AG09319 (cell line): ENCODE measurements around the gene HIPK4.

ENCODE experiments used
- DNase-seq: peaks from one replicate; pipeline ENCODE4 v3.0.0-alpha.2; 2010; ENCODE audit warnings: low read depth; ENCODE audit errors: extremely low read depth
- TF ChIP-seq, protein P1 (sequence below): IDR thresholded peaks from 2 replicates; pipeline ENCODE4 v1.5.1; 2011; ENCODE audit warnings: low read depth, mild to moderate bottlenecking, inconsistent platforms, low read length, moderate library complexity

The HIPK4 gene

DNA sequence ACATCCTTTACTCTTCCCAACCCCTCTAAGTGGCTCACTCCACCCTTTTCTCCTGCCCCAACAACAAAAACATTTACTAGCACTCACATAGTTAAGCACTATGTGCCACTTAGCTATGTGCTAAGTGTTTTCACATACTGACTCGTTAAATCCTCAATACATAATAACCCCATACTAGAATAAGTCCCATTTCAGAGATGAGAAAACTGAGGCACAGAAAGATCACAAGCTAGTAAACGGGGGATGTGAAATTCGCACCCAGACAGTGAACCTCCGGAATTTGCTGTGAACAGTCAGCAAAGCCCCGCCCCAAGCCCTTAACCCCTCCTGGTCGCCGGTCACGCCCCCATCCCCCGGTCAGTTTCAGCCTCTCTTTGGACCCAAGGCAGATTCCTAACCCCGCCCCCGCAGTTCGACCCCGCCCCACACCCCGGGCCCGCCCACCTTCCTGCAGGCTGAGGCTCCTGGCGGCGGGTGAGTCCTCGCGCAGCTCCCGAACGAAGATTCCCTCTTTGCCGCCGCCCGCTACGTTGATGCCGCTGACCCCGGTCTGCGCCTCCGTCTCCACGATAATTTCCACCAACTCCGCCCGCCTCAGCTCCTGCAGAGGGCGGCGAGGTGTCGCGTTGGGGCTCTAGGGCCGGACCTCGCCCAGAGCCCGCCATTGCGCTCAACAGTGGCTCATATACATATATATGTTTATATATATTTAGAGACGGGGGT is 13.4 kb upstream of the HIPK4 start:
- peak; percentile 70 for DNase-seq
- TF ChIP-seq, protein P1, sequence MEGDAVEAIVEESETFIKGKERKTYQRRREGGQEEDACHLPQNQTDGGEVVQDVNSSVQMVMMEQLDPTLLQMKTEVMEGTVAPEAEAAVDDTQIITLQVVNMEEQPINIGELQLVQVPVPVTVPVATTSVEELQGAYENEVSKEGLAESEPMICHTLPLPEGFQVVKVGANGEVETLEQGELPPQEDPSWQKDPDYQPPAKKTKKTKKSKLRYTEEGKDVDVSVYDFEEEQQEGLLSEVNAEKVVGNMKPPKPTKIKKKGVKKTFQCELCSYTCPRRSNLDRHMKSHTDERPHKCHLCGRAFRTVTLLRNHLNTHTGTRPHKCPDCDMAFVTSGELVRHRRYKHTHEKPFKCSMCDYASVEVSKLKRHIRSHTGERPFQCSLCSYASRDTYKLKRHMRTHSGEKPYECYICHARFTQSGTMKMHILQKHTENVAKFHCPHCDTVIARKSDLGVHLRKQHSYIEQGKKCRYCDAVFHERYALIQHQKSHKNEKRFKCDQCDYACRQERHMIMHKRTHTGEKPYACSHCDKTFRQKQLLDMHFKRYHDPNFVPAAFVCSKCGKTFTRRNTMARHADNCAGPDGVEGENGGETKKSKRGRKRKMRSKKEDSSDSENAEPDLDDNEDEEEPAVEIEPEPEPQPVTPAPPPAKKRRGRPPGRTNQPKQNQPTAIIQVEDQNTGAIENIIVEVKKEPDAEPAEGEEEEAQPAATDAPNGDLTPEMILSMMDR: no peak

DNA sequence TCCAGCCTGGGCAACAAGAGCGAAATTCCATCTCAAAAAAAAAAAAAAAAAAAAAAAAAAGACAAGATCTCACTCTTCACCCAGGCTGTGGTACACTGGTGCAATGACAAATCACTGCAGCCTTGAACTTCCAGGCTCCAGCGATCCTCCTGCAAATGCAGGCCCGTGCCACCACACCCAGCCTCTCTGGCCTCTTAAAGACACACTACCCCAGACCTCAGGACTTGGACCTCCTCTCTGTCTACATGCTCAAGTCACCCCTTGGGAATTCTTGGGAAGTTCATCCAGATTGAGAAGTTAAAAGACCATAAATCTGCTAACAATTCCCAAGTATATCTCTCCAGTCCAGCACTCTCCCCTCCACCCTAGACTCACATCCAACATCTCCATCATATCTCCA is 10.6 kb upstream of the HIPK4 start:
- no peak for DNase-seq
- TF ChIP-seq, protein P1: no peak

GRCh38 chr19:40398417-40399131 is 8.6 kb upstream of the HIPK4 start:
- no peak for DNase-seq
- TF ChIP-seq, protein P1: no peak

DNA sequence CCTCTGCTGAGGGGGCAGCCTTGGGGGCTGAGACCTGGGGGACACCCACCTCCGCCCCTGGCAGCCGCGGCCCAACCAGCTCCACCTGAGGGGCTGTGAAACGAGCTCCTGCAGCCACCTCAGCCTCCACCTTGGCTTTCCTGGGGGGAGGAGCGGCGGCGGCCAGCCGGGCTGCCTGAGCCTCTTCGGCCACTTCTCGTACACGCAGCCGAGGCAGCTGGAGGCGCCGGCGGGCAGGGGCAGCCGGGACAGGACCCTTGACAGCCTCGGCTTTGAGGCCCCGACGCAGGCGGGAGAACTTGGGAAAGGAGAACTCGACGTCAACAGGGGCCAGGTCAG is 7.6 kb upstream of the HIPK4 start:
- no peak for DNase-seq
- TF ChIP-seq, protein P1: no peak

- no peak for DNase-seq
- TF ChIP-seq, protein P1: no peak
These were observed 7.0 kb upstream of the HIPK4 start for GRCh38 chr19:40396886-40397567.

DNA sequence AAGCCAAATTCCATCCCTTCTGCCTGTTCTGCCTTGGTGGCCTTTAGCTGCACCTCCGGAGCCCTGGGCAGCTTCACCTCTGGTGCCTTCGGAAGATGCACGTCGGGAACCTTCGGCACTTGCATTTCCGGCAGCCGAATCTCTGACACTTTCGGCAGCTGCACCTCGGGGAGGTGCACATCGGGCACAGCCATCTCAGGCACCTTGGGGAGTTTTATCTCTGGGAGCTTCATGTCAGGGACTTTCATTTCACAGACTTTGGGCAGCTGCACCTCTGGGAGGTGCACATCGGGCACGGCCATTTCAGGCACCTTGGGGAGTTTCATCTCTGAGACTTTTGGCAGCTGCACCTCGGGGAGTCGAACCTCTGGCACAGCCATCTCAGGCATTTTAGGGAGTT is 6.0 kb upstream of the HIPK4 start:
- TF ChIP-seq, protein P1: no peak
- DNase-seq: no peak

DNA sequence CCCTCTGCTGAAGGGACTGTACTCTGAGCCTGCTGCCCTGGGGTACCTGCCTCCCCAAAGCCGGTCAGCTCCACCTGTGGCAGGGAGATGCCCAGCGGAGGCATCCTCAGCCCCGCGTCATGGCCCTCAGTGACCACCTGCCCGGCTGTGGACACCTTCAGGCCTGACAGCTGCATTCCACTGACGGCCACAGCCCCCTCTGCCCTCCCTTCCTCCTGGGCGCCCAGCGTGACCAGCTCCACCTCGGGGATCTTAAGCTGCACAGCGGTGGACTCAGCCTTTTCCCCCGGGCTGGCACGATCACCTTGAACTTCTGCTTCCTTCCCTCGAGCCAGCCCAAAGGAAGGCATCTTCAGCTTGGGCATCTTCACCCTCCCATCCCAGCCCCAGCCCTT is 4.8 kb upstream of the HIPK4 start:
- TF ChIP-seq, protein P1: no peak
- no peak for DNase-seq
